Erythroblast (primary cell): ENCODE data around the gene RTF1.

ENCODE experiments used
- DNase-seq, 2 experiments: peaks; one replicate each; lab custom pipeline; 2025; lab: John Stamatoyannopoulos, UW
- GATA1 ChIP-seq: IDR thresholded peaks from 2 replicates; pipeline ENCODE4 v1.6.1; 2011; ENCODE audit warnings: low read depth, mild to moderate bottlenecking, control low read depth, low read length, moderate library complexity
- POLR2A ChIP-seq: IDR thresholded peaks from 2 replicates; pipeline ENCODE4 v1.6.1; 2011; ENCODE audit warnings: mild to moderate bottlenecking, low read length

Gene RTF1

DNA sequence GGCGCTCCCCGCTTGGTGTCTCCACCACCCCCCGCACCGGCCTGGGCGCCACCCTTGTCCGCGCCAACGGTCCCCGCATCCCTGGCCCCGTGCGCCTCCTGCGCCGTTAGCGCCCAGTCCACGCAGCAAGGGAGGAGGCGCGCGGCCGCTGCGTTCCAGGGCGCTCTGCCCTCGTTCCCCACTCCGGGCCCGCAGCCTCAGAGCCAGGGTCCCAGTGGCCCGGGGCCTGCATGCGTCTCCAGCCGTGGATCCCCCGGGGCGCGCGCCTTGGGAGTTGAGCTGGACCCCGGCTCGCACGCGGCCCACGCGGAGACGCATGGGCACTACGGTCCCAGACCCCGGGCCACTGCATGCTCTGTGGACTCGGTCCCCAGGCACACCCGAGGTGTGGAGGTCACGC is 69.4 kb downstream of the RTF1 start:
- DNase-seq = no peak
- TF ChIP-seq POLR2A (no peak), GATA1 (no peak)

DNA sequence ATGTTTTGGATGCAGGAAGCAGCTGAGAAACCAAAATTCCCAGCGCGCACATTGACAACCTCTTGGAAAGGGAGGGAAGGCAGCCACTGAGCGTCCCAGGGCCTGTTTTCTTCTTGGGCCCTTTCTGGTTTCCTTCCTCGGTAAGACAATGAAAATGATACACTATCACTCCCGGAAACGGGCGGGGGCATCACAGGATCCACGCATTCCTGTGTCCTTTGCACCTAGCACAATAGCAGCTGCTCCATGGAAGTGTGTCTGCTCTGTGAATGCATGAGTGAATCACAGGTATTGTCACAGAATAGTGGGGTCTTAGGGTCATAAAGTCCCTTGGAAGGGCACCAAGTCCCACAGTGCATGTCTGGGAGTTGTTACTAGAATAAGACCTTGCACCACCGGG is 70.5 kb downstream of the RTF1 start:
- no peak for DNase-seq
- TF ChIP-seq GATA1 (no peak), POLR2A (no peak)

DNA sequence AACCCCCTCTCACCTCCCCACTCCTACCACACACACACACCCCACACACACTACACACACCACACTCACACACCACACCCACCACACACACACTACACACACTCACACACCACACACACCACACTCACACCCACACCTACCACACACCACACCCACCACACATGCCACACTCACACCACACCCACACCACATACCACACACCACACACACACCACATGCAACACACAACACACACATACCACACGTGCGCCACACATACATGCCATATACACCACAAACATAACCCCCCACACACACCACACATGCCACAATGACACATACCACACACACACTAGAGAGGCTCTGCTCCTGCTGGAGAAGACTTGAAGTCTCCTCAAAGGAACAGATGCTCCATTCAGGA is 70.9 kb downstream of the RTF1 start:
- TF ChIP-seq POLR2A = no peak
- DNase-seq = no peak

DNA sequence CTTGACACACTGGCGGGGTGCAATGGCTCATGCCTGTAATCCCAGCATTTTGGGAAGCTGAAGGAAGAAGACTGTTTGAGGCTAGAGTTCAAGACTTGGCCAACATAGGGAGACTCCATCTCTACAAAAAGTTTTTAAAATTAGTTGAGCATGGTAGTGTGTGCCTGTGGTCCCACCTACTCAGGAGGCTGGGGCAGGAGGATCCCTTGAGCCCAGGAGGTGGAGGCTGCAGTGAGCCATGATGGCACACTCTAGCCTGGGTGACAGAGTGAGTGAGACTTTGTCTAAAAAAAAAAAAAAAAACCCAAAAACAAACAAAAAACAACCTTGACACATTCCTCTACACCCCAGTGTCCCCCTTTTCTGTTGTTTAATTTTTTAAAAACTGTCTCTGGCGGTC is 72.7 kb downstream of the RTF1 start:
- DNase-seq = no peak
- TF ChIP-seq POLR2A (no peak), GATA1 (no peak)

DNA sequence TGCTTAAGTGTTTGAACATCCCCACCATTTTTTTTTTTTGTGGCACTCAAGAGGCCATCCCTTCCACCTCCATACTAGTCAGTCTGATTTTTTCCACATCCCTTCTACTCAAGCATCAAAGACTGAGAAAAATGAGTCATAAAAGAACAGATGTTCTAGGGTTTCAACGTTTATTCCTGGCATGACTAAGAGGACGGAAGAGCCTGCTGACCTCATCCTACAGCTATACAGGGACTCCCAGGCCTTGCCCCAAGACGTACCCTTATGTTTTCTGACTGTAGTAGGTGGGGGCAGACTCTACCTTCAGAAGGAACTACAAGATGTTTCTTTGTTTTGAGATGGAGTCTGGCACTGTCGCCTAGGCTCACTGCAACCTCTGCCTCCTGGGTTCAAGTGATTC is 73.5 kb downstream of the RTF1 start:
- TF ChIP-seq GATA1 = no peak
- no peak for TF ChIP-seq POLR2A
- DNase-seq = peak in 1 of 2 experiments; percentile 18

DNA sequence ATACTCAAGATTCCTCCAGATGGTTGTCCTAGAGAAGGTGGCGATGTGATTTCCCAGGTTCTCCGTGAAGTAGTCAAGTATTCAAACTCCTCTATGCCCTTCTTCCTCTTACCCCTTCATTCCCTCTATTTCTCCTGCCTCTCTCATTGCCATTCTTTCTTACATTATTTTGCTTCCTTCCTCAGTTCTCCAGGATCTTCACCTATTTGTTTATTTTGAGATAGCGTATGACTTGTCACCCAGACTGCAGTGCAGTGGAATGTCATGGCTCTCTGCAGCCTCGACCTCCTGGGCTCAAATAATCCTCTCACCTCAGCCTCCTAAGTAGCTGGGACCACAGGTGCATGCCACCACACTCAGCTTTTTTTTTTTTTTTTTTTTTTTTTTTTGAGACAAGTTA is 75.0 kb downstream of the RTF1 start:
- TF ChIP-seq POLR2A (no peak), GATA1 (no peak)
- no peak for DNase-seq

DNA sequence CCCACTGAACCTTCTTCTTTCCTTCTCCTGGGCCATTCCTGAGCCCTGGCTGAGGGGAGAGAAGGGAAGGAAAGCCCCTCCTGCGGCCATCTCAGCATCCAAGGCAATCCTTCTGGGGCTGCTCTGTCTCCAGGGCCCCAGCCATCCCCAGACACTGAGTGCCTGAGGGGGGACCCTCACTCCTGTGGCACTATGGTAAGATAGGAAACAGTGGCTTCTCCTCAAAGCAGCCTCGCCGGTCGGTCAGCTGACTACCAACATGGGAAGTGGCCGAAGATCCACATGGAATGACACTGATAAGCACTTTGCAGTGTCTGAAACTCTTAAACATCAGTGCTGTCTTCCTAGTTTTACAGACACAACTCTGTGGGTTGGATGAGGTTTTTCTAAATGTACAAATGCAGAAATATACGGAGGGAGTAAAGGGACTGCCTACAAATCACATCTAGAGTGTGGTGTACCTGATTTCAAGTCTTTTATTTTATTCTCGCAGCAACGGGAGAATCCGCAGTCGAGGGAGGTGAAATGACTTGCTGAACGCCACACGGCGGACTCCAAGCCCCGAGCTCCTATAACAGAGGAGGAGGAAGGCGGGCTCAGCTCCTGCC is 75.8 kb downstream of the RTF1 start:
- TF ChIP-seq POLR2A = no peak
- TF ChIP-seq GATA1 = no peak
- DNase-seq = no peak

DNA sequence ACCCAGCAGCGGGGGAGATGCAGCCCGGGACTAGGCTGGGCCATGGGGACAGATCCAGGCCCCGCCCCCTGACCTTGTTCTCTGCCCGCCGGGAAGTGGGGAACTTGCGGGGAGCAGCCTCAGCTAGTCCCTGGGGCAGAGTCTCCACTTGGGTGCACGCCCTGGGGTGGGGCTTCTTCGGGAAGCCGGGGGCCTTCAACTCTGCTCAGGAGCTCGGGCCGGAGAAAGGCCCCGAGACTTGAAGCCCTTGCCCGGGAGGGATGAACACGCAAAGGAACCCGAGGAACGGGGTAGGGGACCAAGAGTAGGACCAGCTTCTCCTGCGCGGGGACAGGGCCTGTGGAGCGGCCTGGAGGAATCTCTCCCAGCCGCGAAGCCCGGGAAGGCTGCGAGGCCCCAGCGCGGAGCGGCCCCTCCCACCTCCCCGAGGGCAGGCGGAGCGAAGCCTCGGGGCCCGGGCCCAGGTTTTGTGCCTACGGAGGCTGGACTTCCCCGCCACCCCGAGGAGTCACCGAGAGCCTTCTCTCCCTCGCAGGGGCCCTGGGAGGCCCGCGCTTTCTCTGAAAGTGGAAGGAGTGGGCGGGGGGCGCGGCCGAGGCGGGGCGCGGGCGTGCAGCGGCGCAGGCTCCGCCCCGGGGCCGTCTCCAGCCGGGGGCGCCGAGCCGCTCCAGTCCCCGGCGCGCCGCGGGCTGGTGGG is 76.5 kb downstream of the RTF1 start, which contains the start of gene ITPKA:
TSS of gene ITPKA (plus strand) at position 670 of the 697 bp plus-strand sequence. CDS start 54 bp downstream, outside the sequence.
- peak; percentile 45 to 66 for DNase-seq
- TF ChIP-seq GATA1 = no peak

DNA sequence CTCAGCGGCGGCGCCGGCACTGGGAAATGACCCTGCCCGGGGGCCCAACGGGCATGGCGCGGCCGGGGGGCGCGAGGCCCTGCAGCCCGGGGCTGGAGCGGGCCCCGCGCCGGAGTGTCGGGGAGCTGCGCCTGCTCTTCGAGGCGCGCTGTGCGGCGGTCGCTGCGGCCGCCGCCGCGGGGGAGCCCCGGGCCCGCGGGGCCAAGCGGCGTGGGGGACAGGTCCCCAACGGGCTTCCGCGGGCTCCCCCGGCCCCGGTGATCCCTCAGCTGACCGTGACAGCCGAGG is 77.0 kb downstream of the RTF1 start:
- no peak for DNase-seq
- no peak for TF ChIP-seq POLR2A
- TF ChIP-seq GATA1 = no peak

DNA sequence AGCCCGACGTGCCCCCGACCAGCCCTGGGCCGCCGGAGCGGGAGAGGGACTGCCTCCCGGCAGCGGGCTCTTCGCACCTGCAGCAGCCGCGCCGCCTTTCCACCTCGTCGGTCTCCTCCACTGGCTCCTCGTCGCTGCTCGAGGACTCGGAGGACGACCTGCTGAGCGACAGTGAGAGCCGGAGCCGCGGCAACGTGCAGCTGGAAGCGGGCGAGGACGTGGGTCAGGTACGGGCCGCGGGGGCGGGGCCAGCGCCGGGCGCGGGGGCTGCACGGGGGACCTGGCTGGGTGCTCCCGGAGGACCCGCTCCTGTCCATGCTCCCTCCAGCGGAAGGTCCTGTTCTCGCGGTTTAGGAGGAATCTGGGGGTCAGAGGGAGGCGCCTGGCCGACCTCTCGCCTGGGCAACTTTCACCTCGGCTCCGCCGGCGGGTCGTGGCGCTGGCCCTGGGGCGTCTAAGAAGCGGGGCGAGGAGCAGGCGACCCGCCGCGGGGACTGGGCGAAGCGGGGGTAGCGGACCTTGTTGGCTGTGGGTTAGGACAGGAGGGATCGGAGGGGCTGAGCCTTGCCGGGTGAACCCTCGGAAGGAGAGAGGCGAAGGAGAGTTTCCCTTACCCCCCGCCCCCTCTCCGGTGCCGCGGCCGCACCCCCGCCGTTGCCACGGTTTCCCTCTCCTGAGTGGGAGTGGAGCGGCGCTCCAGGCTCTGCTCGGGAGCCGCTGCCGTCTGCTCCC is 77.5 kb downstream of the RTF1 start:
- TF ChIP-seq POLR2A (no peak), GATA1 (no peak)
- peak in 1 of 2 experiments; percentile 35 for DNase-seq

DNA sequence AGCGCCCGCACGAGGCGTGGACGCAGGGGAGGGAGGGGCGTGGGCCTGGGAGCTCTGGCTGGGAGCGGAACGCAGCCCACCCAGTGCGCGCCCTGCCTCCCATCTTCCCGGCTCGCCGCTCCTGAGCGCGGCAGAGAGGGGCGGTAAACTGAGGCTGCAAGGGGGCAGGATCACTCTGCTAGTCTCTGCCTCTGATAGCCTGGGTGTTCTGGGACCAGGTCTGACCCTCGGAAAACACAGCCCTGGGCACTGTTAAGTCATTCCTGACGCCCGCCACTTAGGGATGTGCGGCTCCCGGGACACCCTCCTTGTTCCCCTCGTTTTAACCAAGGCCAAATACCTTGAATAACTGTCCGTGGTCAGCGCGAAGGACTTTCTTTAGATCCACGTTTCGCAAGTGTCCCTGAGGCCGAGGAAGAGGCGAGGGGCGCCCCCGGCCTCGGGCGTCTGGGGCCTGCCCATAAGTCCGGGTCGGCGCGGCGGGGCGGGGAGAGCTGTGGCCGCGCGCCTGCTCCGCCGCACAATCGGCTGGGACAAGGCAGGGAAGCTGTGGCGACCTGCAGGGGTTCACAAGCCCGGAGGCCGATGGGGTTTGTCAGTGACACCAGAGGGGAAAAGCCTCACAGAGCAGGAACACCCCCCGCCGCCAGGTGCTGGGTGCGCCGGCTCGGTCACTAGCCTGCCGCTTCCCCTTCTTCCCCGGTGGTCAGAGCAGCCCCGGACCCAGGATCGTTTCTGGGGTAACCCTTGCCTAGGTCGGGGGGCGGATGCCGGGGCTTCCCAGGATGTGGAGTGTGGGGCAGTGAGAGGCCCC is 78.2 kb downstream of the RTF1 start:
- TF ChIP-seq POLR2A (no peak), GATA1 (no peak)
- peak; percentile 15 to 30 for DNase-seq

DNA sequence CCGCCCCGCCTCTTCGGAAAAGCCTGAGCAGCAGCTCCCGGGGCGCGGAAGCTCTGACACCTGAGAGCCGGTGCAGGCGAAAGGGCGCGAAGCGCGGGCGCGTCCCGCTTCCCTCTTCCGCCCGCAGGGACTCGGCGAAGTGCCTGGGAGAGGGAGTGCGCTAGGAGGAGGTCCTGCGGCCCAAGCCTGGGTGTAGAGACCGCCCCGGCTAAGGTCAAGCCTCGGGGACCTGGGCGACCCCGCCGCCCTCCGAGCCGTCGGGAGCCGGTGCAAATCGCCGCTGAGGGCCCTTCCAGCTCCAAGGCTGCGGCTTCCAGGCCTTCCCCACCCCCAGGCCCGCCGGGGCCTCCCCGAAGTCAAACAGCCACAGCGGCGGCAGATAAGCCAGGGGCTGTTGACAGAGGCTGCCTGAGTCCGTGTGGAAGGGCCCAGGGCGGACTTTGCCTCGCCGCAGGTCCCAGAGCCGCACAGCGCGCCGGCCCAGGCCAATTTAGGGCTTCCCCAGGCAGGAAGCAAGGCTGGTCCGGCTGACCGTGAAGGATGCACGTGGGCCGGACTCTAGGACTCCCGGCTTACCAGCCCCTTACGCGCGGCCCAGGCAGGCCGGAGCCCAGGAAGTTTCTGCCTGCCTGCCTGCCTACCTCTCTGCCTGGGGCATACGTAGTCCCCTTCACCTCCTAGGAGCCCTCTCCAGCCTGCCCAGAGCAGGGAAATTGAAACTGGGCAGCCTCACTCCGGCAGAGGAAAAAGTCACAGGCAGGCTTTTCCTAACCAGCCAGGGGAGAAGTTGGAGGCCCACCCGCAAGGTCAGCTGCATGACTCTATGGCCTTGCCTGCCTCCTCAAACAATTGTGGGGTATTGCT is 79.1 kb downstream of the RTF1 start:
- no peak for TF ChIP-seq POLR2A
- no peak for TF ChIP-seq GATA1
- DNase-seq = peak; percentile 34 to 40

DNA sequence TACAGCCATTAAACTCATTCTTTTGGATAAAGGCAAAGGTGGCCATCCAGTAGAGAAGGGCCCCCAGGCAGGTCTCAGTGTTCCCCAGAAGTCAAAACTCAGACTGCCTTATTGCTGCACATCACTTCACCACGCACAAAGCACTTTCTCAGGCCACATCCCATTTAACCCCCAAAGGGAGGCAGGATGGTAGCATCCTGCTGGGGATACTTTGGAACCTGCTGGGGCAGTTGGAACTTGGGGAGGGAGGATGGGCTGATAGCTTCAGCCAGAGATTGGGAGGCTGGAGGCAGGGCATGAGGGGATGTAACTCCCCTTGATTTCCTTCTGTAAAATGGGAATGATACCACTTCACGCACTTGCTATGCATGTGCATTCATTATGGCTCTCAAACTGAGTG is 81.8 kb downstream of the RTF1 start:
- no peak for TF ChIP-seq GATA1
- no peak for TF ChIP-seq POLR2A
- no peak for DNase-seq
